SK-N-SH (cell line): Measurements from ENCODE around the gene DLG2. TPM values are rescaled to one million over a fixed set of nuclear protein-coding genes. Genes with fewer than 3 reads are reported as not detected.

Source experiments
- CTCF ChIA-PET: fragments of 300-600, 350-600 bp; formaldehyde crosslinking; extraction: SDS; loops from one replicate; lab custom pipeline; 2021; lab: Yijun Ruan, JAX
- POLR2A ChIA-PET: fragments of 350-600 bp; sonication (Branson Sonifier 250); formaldehyde crosslinking; extraction: SDS; loops from one replicate; lab custom pipeline; 2020; ENCODE audit warnings: antibody characterized with exemption, inconsistent platforms; lab: Yijun Ruan, JAX
- DNase-seq: peaks from one replicate; pipeline ENCODE4 v3.0.0; 2012
- H2AFZ ChIP-seq: fragments of 200-600 bp; sonication (generic); 2 replicates; pipeline ENCODE4 v1.8.1; 2016; ENCODE audit warnings: antibody characterized with exemption, mild to moderate bottlenecking, low read depth
- H3F3A ChIP-seq: fragments of 200-600 bp; sonication (generic); replicated peaks from 2 replicates; pipeline ENCODE3; 2016; ENCODE audit warnings: antibody characterized with exemption, mild to moderate bottlenecking; ENCODE audit not compliant: insufficient read depth
- H3K27ac ChIP-seq, 2 experiments: fragments of 200-500 bp in 1 of 2; fragments of 200-600 bp in 1 of 2; sonication (Bioruptor generic) in 1 of 2; sonication (generic), shearing (Covaris generic) in 1 of 2; 2 replicates each; pipeline versions ENCODE4 v1.5.1 to v1.6.1; 2014 to 2016; ENCODE audit warnings: low read depth in 2 of 2, inconsistent platforms in 1 of 2, low read length in 1 of 2, mild to moderate bottlenecking in 1 of 2, mixed read lengths in 1 of 2
- H3K27me3 ChIP-seq: fragments of 200-600 bp; sonication (generic), shearing (Covaris generic); 2 replicates; pipeline ENCODE4 v1.6.1; 2016; ENCODE audit warnings: mixed run types; ENCODE audit not compliant: insufficient read depth
- H3K36me3 ChIP-seq, 2 experiments: fragments of 200-500 bp in 1 of 2; fragments of 200-600 bp in 1 of 2; sonication (Bioruptor generic) in 1 of 2; sonication (generic) in 1 of 2; replicated peaks in 1 of 2; 2 replicates each; pipeline versions ENCODE3 to v1.5.1; 2014 to 2016; ENCODE audit warnings: low read length in 1 of 2, mild to moderate bottlenecking in 1 of 2; ENCODE audit not compliant: insufficient read depth in 2 of 2, control insufficient read depth in 1 of 2
- H3K4me1 ChIP-seq, 2 experiments: fragments of 200-500 bp in 1 of 2; fragments of 200-600 bp in 1 of 2; sonication (Bioruptor generic) in 1 of 2; sonication (generic), shearing (Covaris generic) in 1 of 2; 2 replicates each; pipeline versions ENCODE4 v1.5.1 to v1.6.1; 2014 to 2016; ENCODE audit warnings: low read depth in 1 of 2, low read length in 1 of 2, mixed run types in 1 of 2; ENCODE audit not compliant: insufficient read depth in 2 of 2, control insufficient read depth in 1 of 2
- H3K4me2 ChIP-seq: fragments of 200-600 bp; sonication (generic), shearing (Covaris generic); 2 replicates; pipeline ENCODE4 v1.6.1; 2017; ENCODE audit warnings: mixed run types
- H3K4me3 ChIP-seq, 2 experiments: fragments of 200-500 bp in 1 of 2; fragments of 200-600 bp in 1 of 2; sonication (Bioruptor generic) in 1 of 2; sonication (generic), shearing (Covaris generic) in 1 of 2; 2 replicates each; pipeline versions ENCODE4 v1.5.1 to v1.8.1; 2014 to 2016; ENCODE audit warnings: low read depth in 2 of 2, inconsistent platforms in 1 of 2, low read length in 1 of 2, mild to moderate bottlenecking in 1 of 2, mixed read lengths in 1 of 2, moderate library complexity in 1 of 2
- H3K79me2 ChIP-seq: fragments of 200-600 bp; sonication (generic); 2 replicates; pipeline ENCODE4 v1.8.1; 2017; ENCODE audit warnings: mild to moderate bottlenecking; ENCODE audit not compliant: insufficient read depth
- H3K9ac ChIP-seq: fragments of 200-600 bp; sonication (generic); 2 replicates; pipeline ENCODE4 v1.6.1; 2017; ENCODE audit warnings: mixed run types
- H3K9me2 ChIP-seq: fragments of 200-600 bp; sonication (generic); 2 replicates; pipeline ENCODE4 v1.6.1; 2017; ENCODE audit warnings: mixed run types
- H3K9me3 ChIP-seq: fragments of 200-600 bp; sonication (generic); 2 replicates; pipeline ENCODE4 v1.6.1; 2017; ENCODE audit warnings: mixed run types, mild to moderate bottlenecking, moderate library complexity
- H4K20me1 ChIP-seq: fragments of 200-600 bp; sonication (generic); 2 replicates; pipeline ENCODE4 v1.6.1; 2017; ENCODE audit warnings: mild to moderate bottlenecking, mixed run types; ENCODE audit not compliant: insufficient read depth
- CHD2 ChIP-seq: fragments of 150-350 bp; IDR thresholded peaks from 2 replicates; pipeline ENCODE4 v1.6.1; 2018; ENCODE audit warnings: low read length; ENCODE audit not compliant: partially characterized antibody
- CTCF ChIP-seq: fragments of 200-600 bp; sonication (generic); IDR thresholded peaks from 2 replicates; pipeline ENCODE4 v1.6.1; 2017; ENCODE audit warnings: antibody characterized with exemption, mild to moderate bottlenecking, moderate library complexity
- FOXJ3 ChIP-seq: sonication (generic); formaldehyde crosslinking; IDR thresholded peaks from 2 replicates; pipeline ENCODE4 v1.5.1; 2020; ENCODE audit warnings: mild to moderate bottlenecking, missing genetic modification reagents
- FOXM1 ChIP-seq: IDR thresholded peaks from 2 replicates; pipeline ENCODE4 v1.4.0; 2012; ENCODE audit warnings: low read depth, mild to moderate bottlenecking
- GABPA ChIP-seq: IDR thresholded peaks from 2 replicates; pipeline ENCODE4 v1.4.0; 2012; ENCODE audit warnings: low read depth, mild to moderate bottlenecking
- JUND ChIP-seq: IDR thresholded peaks from 2 replicates; pipeline ENCODE4 v1.4.0; 2012
- MXI1 ChIP-seq: IDR thresholded peaks from 2 replicates; pipeline ENCODE4 v1.6.1; 2012; ENCODE audit warnings: mild to moderate bottlenecking, low read depth, low read length, improper control_type of control experiment
- NFIC ChIP-seq: IDR thresholded peaks from 2 replicates; pipeline ENCODE4 v1.4.0; 2012; ENCODE audit warnings: borderline replicate concordance
- RAD21 ChIP-seq: IDR thresholded peaks from 2 replicates; pipeline ENCODE4 v1.6.1; 2012; ENCODE audit warnings: mild to moderate bottlenecking, low read length
- RFX5 ChIP-seq: IDR thresholded peaks from 2 replicates; pipeline ENCODE4 v1.6.1; 2012; ENCODE audit warnings: mild to moderate bottlenecking, improper control_type of control experiment, low read length
- RXRA ChIP-seq: IDR thresholded peaks from 2 replicates; pipeline ENCODE4 v1.4.0; 2012; ENCODE audit warnings: low read depth, mild to moderate bottlenecking, borderline replicate concordance
- SMC3 ChIP-seq: IDR thresholded peaks from 2 replicates; pipeline ENCODE4 v1.6.1; 2012; ENCODE audit warnings: low read depth, low read length, improper control_type of control experiment
- YY1 ChIP-seq: IDR thresholded peaks from 2 replicates; pipeline ENCODE4 v1.4.0; 2012; ENCODE audit warnings: low read depth, mild to moderate bottlenecking
- WGBS: methylation state at CpG from one replicate; pipeline ENCODE4 v1.1.6; 2017; ENCODE audit warnings: low lambda C conversion rate; 5-methylcytosine and 5-hydroxymethylcytosine counted together
- polyA plus RNA-seq, 3 experiments: library from polyadenylated mRNA; depleted of rRNA; stranded (reverse); fragments of >200 nt; gene quantifications; 2 replicates each; pipeline ENCODE4 v1.2.3, GENCODE V29; 2012
- TF ChIP-seq, protein P1 (sequence below): IDR thresholded peaks from 2 replicates; pipeline ENCODE4 v1.4.0; 2012; ENCODE audit warnings: low read depth
- TF ChIP-seq, protein P2 (sequence below): IDR thresholded peaks from 2 replicates; pipeline ENCODE4; 2012
- TF ChIP-seq, protein P3 (sequence below): fragments of 150-350 bp; IDR thresholded peaks from 2 replicates; pipeline ENCODE4 v1.6.1; 2016; ENCODE audit warnings: mild to moderate bottlenecking, low read depth, low read length
- TF ChIP-seq, protein P4 (sequence below): IDR thresholded peaks from 2 replicates; pipeline ENCODE4 v1.4.0; 2012; ENCODE audit warnings: low read depth, borderline replicate concordance

The DLG2 gene
- polyA plus RNA-seq, 1 of the 3 experiments (the other 2 are of a cell fraction), result 0.21 TPM

DNA sequence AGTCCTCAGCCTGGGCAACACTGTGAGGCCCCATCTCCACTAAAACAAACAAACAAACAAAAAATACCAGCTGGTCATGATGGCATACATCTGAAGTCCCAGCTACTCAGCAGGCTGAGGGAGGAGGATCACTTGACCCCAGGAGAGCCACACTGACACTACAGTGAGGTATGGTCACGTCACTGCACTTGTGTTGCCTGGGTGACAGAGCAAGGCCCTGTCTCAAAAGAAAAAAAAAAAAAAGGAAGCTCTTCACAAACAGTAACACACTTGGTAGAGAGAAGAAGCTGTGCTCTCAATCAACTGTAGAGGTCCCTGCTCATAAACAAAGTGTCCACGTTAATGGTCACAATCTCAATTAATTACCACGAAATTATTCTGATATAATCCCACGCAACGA is 1939.4 kb downstream of the DLG2 start:
- H3K9me3 ChIP-seq, result no peaks in the 10 kb centered on the region
- no peak for TF ChIP-seq CHD2
- TF ChIP-seq GABPA, result no peak
- TF ChIP-seq, all 33 proteins: peak for 0
- Histone ChIP-seq H4K20me1 (no peaks in the 10 kb centered on the region), H3K79me2 (no peaks in the 10 kb centered on the region), H3K36me3 (no peaks in the 10 kb centered on the region), H3K27me3 (no peaks in the 10 kb centered on the region), H3K9me2 (no peaks in the 10 kb centered on the region), H3F3A (no peaks in the 10 kb centered on the region), H3K9ac (no peak overlapping the region), H3K4me2 (no peak overlapping the region), H3K4me3 (no peak overlapping the region), H3K4me1 (peaks cover 0 to 21% of the 10 kb centered on the region in 2 experiments; a peak in 1 of 4 replicates), H3K27ac (no peak overlapping the region), H2AFZ (no peak overlapping the region)
- 44% methylated on average over 5 of the region's 5 CpGs for WGBS
- POLR2A ChIA-PET, result no interaction called here
- CTCF ChIA-PET, result no interaction called here
- no peak for DNase-seq

DNA sequence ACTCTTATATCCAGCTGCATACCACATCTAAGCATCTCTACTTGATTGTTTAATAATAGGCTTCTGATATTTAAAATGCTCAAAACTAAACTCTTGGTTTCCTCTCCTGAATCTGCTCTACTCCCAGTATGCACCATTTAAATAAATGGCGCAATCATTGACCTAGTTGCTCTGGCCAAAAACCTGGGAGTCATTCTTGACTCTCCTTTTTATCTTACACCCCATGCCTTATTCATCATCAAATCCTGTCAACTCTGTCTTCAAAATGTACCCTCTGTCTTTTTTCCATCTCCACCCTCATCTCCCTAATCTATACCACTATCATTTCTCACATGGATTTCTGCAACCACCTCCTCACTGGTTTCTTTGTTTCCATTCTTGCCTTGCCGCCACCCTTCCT is 1941.4 kb downstream of the DLG2 start:
- H2AFZ ChIP-seq, result no peak overlapping the region
- TF ChIP-seq JUND (no peak), FOXM1 (no peak), RFX5 (no peak)
- TF ChIP-seq, protein P1, sequence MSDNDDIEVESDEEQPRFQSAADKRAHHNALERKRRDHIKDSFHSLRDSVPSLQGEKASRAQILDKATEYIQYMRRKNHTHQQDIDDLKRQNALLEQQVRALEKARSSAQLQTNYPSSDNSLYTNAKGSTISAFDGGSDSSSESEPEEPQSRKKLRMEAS, result no peak
- TF ChIP-seq, protein P2, sequence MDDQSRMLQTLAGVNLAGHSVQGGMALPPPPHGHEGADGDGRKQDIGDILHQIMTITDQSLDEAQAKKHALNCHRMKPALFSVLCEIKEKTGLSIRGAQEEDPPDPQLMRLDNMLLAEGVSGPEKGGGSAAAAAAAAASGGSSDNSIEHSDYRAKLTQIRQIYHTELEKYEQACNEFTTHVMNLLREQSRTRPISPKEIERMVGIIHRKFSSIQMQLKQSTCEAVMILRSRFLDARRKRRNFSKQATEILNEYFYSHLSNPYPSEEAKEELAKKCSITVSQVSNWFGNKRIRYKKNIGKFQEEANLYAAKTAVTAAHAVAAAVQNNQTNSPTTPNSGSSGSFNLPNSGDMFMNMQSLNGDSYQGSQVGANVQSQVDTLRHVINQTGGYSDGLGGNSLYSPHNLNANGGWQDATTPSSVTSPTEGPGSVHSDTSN, result no peak
- TF ChIP-seq, all 33 proteins: peak for 0
- WGBS, result 53% methylated on average over 2 of the region's 2 CpGs
- ChIA-PET CTCF (interaction anchor here (0.6 kb wide), 1 partner anchor 14 kb away, joined by 3 read pairs; no protein-coding TSS in a partner anchor), POLR2A (no interaction called here)
- no peaks in the 10 kb centered on the region for H3F3A ChIP-seq
- H3K27ac ChIP-seq, result no peak overlapping the region
- no peak overlapping the region for H3K4me2 ChIP-seq
- H3K9ac ChIP-seq, result no peak overlapping the region
- no peaks in the 10 kb centered on the region for H3K9me2 ChIP-seq
- H3K9me3 ChIP-seq, result no peaks in the 10 kb centered on the region
- H3K4me3 ChIP-seq, result no peak overlapping the region
- peaks cover 0 to under 1% of the 10 kb centered on the region in 2 experiments; a peak in 1 of 4 replicates for H3K4me1 ChIP-seq
- H3K36me3 ChIP-seq, result no peaks in the 10 kb centered on the region
- no peaks in the 10 kb centered on the region for H4K20me1 ChIP-seq
- no peaks in the 10 kb centered on the region for H3K79me2 ChIP-seq
- DNase-seq, result no peak
- H3K27me3 ChIP-seq, result no peaks in the 10 kb centered on the region

DNA sequence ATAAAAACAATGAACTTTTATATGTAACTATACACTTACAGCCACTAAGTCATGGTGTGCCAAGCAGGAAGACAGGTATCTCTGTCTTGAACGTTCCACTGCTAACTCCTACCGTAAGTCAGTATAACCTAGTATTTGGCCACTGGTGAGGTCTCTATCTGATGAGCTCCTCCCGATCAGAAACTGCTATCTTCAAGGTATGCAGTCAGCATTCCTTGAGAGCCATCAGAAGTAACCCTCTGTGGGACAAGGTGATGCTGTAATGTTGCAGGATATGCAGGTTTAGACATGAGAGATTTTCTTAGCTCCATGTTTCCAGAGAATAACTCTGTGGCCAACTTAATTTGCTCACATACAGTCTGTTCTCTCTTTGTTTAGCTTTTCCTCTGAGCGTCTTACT is 1943.1 kb downstream of the DLG2 start:
- ChIA-PET POLR2A (no interaction called here), CTCF (interaction anchor here (1.1 kb wide), 1 partner anchor 11 kb away, joined by 3 read pairs; no protein-coding TSS in a partner anchor)
- WGBS, result 57% methylated on average over 4 of the region's 4 CpGs
- Histone ChIP-seq H4K20me1 (no peaks in the 10 kb centered on the region), H3K9ac (no peak overlapping the region), H3K27me3 (no peaks in the 10 kb centered on the region), H3K9me3 (no peaks in the 10 kb centered on the region), H3K36me3 (no peaks in the 10 kb centered on the region), H3K9me2 (no peaks in the 10 kb centered on the region), H3K4me3 (no peak overlapping the region), H3K27ac (no peak overlapping the region), H2AFZ (no peak overlapping the region), H3K4me1 (peaks cover 0 to 3% of the 10 kb centered on the region in 2 experiments; a peak in 1 of 4 replicates), H3K4me2 (no peak overlapping the region), H3F3A (no peaks in the 10 kb centered on the region), H3K79me2 (no peaks in the 10 kb centered on the region)
- no peak for DNase-seq
- TF ChIP-seq SMC3 (no peak), RAD21 (no peak), FOXJ3 (no peak), YY1 (no peak), MXI1 (no peak), CTCF (no peak), RFX5 (no peak), RXRA (no peak), NFIC (no peak)
- TF ChIP-seq, protein P3, sequence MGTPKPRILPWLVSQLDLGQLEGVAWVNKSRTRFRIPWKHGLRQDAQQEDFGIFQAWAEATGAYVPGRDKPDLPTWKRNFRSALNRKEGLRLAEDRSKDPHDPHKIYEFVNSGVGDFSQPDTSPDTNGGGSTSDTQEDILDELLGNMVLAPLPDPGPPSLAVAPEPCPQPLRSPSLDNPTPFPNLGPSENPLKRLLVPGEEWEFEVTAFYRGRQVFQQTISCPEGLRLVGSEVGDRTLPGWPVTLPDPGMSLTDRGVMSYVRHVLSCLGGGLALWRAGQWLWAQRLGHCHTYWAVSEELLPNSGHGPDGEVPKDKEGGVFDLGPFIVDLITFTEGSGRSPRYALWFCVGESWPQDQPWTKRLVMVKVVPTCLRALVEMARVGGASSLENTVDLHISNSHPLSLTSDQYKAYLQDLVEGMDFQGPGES, result no peak
- TF ChIP-seq, protein P1, result no peak
- TF ChIP-seq, protein P4, sequence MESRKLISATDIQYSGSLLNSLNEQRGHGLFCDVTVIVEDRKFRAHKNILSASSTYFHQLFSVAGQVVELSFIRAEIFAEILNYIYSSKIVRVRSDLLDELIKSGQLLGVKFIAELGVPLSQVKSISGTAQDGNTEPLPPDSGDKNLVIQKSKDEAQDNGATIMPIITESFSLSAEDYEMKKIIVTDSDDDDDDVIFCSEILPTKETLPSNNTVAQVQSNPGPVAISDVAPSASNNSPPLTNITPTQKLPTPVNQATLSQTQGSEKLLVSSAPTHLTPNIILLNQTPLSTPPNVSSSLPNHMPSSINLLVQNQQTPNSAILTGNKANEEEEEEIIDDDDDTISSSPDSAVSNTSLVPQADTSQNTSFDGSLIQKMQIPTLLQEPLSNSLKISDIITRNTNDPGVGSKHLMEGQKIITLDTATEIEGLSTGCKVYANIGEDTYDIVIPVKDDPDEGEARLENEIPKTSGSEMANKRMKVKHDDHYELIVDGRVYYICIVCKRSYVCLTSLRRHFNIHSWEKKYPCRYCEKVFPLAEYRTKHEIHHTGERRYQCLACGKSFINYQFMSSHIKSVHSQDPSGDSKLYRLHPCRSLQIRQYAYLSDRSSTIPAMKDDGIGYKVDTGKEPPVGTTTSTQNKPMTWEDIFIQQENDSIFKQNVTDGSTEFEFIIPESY, result no peak
